Activated T-cell treated with anti-CD3 and anti-CD28 coated beads for 24 hours (primary cell): ENCODE data around the gene PHF14.

Source experiments
- DNase-seq: peaks from one replicate; pipeline ENCODE4 v3.0.0-alpha.2; 2020; ENCODE audit warnings: low read depth

The PHF14 gene

GRCh38 chr7:11212080-11212711 is 238.5 kb downstream of the PHF14 start:
- peak; percentile 32 for DNase-seq

- no peak for DNase-seq
Measured at GRCh38 chr7:11212816-11213215, 239.1 kb downstream of the PHF14 start.

GRCh38 chr7:11213266-11213665 is 239.6 kb downstream of the PHF14 start:
- no peak for DNase-seq

GRCh38 chr7:11216276-11216675 is 242.6 kb downstream of the PHF14 start:
- DNase-seq = no peak

- no peak for DNase-seq
Measured at GRCh38 chr7:11217848-11218565, 244.3 kb downstream of the PHF14 start.
